ENCODE results near the gene SLC35A5.

Gene SLC35A5

DNA sequence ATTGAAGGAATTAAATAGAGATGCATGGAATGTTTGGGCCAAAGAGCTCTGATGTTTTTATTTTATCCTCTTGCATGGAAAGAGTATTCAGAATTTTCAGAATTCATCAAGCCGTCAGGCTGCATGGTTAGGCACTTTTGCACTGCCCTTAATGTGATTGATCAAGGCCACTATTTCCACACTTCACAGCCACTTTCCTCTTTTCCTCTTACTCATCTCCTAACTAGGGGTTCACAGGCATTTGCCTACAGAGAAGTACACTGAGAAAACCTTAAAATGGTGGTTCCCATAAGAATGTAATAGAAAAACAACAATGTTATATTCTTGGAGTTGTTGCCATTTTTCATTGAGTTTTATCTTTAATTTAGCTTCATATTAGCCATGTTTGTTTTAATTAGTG is 10.9 kb downstream of the SLC35A5 start:
- DNase-seq, result no peak

DNA sequence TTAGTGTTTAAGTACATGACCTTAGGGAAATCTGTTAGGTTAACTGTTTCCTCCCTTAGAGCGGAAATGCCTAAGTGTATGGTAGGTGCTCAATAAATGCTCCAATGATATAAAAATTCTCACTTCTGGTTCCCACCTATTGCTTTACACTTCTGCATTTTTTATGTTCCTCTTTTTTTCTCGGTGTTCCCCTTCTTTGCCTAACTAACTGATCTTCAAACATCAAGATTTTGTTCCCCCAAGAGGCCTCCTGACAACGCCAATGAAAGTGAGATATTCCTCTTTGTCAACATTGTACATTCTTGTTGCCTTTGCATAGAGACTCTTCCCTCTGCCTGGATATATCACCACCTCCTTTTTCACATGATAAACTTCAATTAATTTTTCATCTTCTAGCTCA is 17.4 kb downstream of the SLC35A5 start:
- DNase-seq, result no peak

GRCh38 chr3:112579697-112580096 is 17.9 kb downstream of the SLC35A5 start:
- no peak for DNase-seq

GRCh38 chr3:112582244-112582874 is 20.5 kb downstream of the SLC35A5 start:
- peak; percentile 68 for DNase-seq

- DNase-seq, result no peak
Observed at GRCh38 chr3:112583105-112583504, 21.3 kb downstream of the SLC35A5 start.

GRCh38 chr3:112585782-112586181 is 23.9 kb downstream of the SLC35A5 start:
- no peak for DNase-seq

- DNase-seq, result no peak
Observed at GRCh38 chr3:112587336-112587735, 25.5 kb downstream of the SLC35A5 start.

GRCh38 chr3:112593258-112593657 is 31.4 kb downstream of the SLC35A5 start:
- no peak for DNase-seq

- no peak for DNase-seq
Observed at GRCh38 chr3:112594856-112595255, 33.0 kb downstream of the SLC35A5 start.

GRCh38 chr3:112597945-112598344 is 36.1 kb downstream of the SLC35A5 start:
- no peak for DNase-seq

DNA sequence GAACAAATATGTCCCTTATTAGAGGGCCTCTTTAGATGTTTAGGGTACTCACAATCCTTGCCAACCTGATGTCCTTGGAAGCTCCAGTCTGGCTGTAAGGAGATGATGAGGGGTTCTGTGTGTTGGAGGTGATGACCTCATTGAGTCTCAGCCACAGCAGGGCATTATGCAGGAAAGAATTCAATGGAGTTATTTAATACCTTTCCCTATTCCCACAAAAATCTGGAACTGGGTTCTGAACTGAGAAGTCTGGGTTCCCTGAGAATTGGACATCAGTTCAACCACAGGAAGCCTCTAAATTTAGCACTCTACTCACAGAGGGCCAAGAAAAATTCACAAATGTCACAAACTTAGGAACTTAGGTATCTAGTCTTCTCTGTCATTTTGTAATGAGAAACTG is 36.9 kb downstream of the SLC35A5 start:
- no peak for DNase-seq

DNA sequence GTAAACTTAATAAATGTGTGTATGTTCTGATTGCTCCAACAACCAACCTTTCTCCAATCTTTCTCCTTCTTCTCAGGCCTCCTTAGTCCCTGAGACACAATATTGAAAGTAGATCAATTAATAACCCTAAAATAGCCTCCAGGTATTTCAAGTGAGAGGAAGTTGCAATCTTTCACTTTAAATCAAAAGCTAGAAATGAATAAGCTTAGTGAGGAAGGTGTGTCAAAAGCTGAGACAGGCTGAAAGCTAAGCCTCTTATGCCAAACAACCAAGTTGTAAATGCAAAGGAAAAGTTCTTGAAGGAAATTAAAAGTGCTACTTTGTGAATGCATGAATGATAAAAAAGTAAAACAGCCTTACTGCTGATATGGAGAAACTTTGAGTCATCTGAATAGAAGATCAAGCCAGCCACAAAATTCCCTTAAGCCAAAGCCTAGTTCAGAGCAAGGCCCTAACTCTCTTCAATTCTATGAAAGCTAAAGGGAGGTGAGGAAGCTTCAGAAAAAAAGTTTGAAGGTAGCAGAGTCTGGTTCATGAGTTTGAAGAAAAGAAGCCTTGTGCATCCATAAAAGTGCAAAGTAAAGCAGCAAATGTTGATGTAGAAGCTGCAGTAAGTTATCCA is 40.5 kb downstream of the SLC35A5 start:
- no peak for DNase-seq

- DNase-seq, result no peak
Observed at GRCh38 chr3:112604536-112604935, 42.7 kb downstream of the SLC35A5 start.

DNA sequence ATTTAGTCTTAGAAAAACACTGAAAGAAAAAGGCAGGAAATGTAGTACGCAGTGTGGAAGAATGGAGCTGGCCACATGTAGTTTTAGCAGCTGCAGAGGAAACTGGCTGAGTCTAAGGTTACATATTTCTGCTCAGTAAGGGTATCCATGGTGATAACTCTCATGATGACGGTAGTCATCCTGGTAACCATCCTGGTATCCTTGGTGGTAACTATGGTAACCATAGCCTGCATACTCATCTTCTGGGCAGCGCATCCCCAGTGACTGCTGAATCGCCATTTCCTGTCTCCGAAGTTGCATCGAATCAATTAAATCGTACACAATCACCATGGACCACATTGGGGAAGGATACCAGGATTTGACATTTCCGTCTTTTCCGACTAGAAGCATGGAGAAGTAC is 43.4 kb downstream of the SLC35A5 start:
- peak; percentile 77 for DNase-seq

GRCh38 chr3:112606098-112606497 is 44.3 kb downstream of the SLC35A5 start:
- DNase-seq, result no peak

GRCh38 chr3:112607863-112608262 is 46.0 kb downstream of the SLC35A5 start:
- DNase-seq, result no peak

DNA sequence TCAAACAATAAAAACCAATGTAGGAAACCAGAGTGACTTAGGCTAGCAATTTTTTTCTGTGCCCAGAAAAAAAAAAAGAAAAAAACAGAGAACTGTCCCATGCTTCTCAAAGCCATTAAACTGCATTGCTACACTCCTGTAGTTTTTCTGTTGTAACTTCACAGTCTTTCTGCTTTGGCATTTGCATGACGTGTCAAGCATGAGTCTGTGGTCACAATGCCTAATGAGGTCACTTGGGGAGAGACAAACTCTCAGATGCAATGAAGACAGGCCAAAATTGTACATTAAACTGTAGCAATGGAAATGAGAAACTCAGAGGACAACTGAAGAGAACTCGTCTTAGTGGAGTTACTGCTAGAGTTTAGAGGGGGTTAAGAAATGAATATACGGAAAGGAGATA is 48.3 kb downstream of the SLC35A5 start:
- DNase-seq, result no peak

GRCh38 chr3:112611752-112612515 is 50.1 kb downstream of the SLC35A5 start:
- DNase-seq, result no peak

GRCh38 chr3:112615989-112616731 is 54.3 kb downstream of the SLC35A5 start:
- DNase-seq, result peak; percentile 59

GRCh38 chr3:112617285-112617684 is 55.4 kb downstream of the SLC35A5 start:
- peak; percentile 59 for DNase-seq

DNA sequence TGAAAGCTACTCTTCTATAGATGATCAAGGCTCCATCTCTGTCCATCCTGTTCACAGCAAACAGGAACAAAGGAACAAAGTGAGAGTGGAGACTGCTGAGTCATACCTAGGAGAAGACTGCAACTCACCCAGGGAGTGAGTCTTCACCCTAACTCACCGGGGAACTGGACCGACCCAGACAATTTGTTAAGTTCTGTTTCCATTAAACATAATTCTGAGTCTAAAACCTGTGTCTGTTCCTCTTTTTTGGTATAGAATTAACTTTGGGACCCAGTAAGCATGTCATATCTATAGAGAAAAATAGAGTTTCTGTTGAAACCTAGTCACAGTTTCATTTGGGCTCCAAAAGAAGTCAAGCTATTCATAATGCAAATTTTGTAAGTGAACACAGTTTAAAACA is 57.5 kb downstream of the SLC35A5 start:
- DNase-seq, result peak; percentile 49

GRCh38 chr3:112623213-112623612 is 61.4 kb downstream of the SLC35A5 start:
- DNase-seq, result no peak

GRCh38 chr3:112623717-112624116 is 61.9 kb downstream of the SLC35A5 start:
- DNase-seq, result no peak

GRCh38 chr3:112627419-112627818 is 65.6 kb downstream of the SLC35A5 start:
- no peak for DNase-seq

All from DMS53 (cell line).